ENCODE data around the gene XPOT. TPM values are rescaled to one million over a fixed set of nuclear protein-coding genes. Genes with fewer than 3 reads are reported as not detected.

The XPOT gene
- total RNA-seq, 1 donor from 2014 or later: 72.8 TPM

- peaks cover 4% of the 10 kb centered on the region for H3K4me1 Mint-ChIP-seq (ENCODE audit: unreplicated experiment)
- no peaks in the 10 kb centered on the region for H3K36me3 Mint-ChIP-seq
- H3K9me3 Mint-ChIP-seq: peaks cover 8% of the 10 kb centered on the region
Observed at GRCh38 chr12:64385468-64385867, 18.7 kb upstream of the XPOT start.

GRCh38 chr12:64387197-64387816, 16.9 kb upstream of the XPOT start:
- no peaks in the 10 kb centered on the region for H3K36me3 Mint-ChIP-seq
- no peak overlapping the region for H3K4me3 Mint-ChIP-seq
- H3K4me1 Mint-ChIP-seq (ENCODE audit: unreplicated experiment): peaks cover 4% of the 10 kb centered on the region
- H3K27me3 Mint-ChIP-seq: peaks cover 3% of the 10 kb centered on the region
- no peak for DNase-seq (ENCODE audit: extremely low spot score, unreplicated experiment)
- H3K9me3 Mint-ChIP-seq: peaks cover 4% of the 10 kb centered on the region
- no peak overlapping the region for H3K27ac Mint-ChIP-seq
- no peak for TF ChIP-seq CTCF (conservative IDR thresholded peaks at IDR 0.05)

More at GRCh38 chr12:64385468-64385867, 18.7 kb upstream of the XPOT start:
- no peaks in the 10 kb centered on the region for H3K27me3 Mint-ChIP-seq
- TF ChIP-seq CTCF (conservative IDR thresholded peaks at IDR 0.05): no peak
- no peak overlapping the region for H3K4me3 Mint-ChIP-seq
- no peak overlapping the region for H3K27ac Mint-ChIP-seq
- no peak for DNase-seq (ENCODE audit: extremely low spot score, unreplicated experiment)

GRCh38 chr12:64389154-64389553, 15.0 kb upstream of the XPOT start:
- no peaks in the 10 kb centered on the region for H3K36me3 Mint-ChIP-seq
- no peak for DNase-seq (ENCODE audit: extremely low spot score, unreplicated experiment)

GRCh38 chr12:64390275-64390851, 13.8 kb upstream of the XPOT start, which contains the start of gene C12orf56:
TSS of gene C12orf56 (minus strand) at chr12:64390758. CDS start at chr12:64390565, 193 bp downstream.
- no peak for TF ChIP-seq CTCF (conservative IDR thresholded peaks at IDR 0.05)
- H3K4me1 Mint-ChIP-seq (ENCODE audit: unreplicated experiment): peaks cover 4% of the 10 kb centered on the region
- H3K36me3 Mint-ChIP-seq: no peaks in the 10 kb centered on the region
- peak within 1 kb of the TSS; percentile 66 for H3K4me3 Mint-ChIP-seq
- no peak within 1 kb of the TSS for H3K27ac Mint-ChIP-seq
- H3K9me3 Mint-ChIP-seq: peaks cover 4% of the 10 kb centered on the region
- DNase-seq (ENCODE audit: extremely low spot score, unreplicated experiment): no peak
- peaks cover 3% of the 10 kb centered on the region for H3K27me3 Mint-ChIP-seq

More at GRCh38 chr12:64389154-64389553, 15.0 kb upstream of the XPOT start:
- peaks cover 4% of the 10 kb centered on the region for H3K4me1 Mint-ChIP-seq (ENCODE audit: unreplicated experiment)
- H3K27me3 Mint-ChIP-seq: peaks cover 3% of the 10 kb centered on the region
- no peak overlapping the region for H3K27ac Mint-ChIP-seq
- H3K4me3 Mint-ChIP-seq: no peak overlapping the region
- no peak for TF ChIP-seq CTCF (conservative IDR thresholded peaks at IDR 0.05)
- H3K9me3 Mint-ChIP-seq: peaks cover 4% of the 10 kb centered on the region

- peaks cover 3% of the 10 kb centered on the region for H3K27me3 Mint-ChIP-seq
- no peak overlapping the region for H3K27ac Mint-ChIP-seq
- peaks cover under 1% of the 10 kb centered on the region for H3K9me3 Mint-ChIP-seq
- TF ChIP-seq CTCF (conservative IDR thresholded peaks at IDR 0.05): peak; percentile 65
- no peak overlapping the region for H3K4me3 Mint-ChIP-seq
- H3K36me3 Mint-ChIP-seq: no peaks in the 10 kb centered on the region
- H3K4me1 Mint-ChIP-seq (ENCODE audit: unreplicated experiment): peaks cover under 1% of the 10 kb centered on the region
- DNase-seq (ENCODE audit: extremely low spot score, unreplicated experiment): no peak
Observed at GRCh38 chr12:64392221-64392620, 12.0 kb upstream of the XPOT start.
